Activated CD4-positive, CD25-positive, alpha-beta regulatory T cell treated with anti-CD3 and anti-CD28 coated beads, Interleukin-2, amount 50 U/mL, for 72 hours (primary cell): ENCODE results near the gene AFAP1.

ENCODE experiments used
- DNase-seq: peaks from one replicate; pipeline ENCODE4 v3.0.0; 2021

The AFAP1 gene

GRCh38 chr4:7968262-7968896, 28.7 kb upstream of the AFAP1 start:
- no peak for DNase-seq

DNA sequence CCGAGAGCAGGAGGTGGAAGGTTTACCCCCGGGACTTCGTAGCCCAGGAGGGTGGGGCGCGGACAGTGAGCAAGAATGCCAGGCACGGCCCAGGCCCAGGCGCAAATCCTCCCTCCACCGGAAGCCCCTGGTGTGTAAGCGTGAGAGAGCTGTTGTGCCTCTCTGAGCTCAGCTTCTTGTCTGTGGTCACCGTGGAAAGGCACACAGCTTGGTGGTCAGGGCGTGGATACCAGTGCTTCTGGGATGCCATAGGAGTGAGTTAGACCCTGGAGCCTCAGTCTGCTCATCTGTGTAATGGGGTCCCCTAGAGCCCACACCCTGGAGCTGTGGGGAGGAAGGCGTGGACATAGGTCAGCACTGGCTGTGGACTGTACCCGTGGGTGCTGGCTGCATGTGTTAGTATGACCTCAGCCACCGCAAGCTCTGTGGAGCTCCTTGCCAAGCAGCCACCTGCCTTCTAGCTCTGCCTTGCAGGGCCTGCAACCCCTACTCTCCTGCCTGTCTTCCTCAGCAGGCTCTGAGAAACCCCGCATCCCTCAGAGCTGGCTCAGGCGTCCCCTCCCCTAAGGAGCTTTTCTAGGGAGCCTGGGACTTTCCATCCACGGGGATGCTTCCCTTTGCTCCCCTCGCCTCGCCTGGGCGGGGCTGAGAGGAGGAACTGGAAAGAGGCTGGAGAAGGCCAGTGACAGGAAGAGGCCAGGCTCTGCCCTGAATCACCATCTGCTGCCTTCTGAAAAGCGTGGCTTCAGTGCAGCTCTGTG, 28.0 kb upstream of the AFAP1 start:
- DNase-seq = no peak

- DNase-seq = no peak
These were observed 27.4 kb upstream of the AFAP1 start for GRCh38 chr4:7967063-7967440.

DNA sequence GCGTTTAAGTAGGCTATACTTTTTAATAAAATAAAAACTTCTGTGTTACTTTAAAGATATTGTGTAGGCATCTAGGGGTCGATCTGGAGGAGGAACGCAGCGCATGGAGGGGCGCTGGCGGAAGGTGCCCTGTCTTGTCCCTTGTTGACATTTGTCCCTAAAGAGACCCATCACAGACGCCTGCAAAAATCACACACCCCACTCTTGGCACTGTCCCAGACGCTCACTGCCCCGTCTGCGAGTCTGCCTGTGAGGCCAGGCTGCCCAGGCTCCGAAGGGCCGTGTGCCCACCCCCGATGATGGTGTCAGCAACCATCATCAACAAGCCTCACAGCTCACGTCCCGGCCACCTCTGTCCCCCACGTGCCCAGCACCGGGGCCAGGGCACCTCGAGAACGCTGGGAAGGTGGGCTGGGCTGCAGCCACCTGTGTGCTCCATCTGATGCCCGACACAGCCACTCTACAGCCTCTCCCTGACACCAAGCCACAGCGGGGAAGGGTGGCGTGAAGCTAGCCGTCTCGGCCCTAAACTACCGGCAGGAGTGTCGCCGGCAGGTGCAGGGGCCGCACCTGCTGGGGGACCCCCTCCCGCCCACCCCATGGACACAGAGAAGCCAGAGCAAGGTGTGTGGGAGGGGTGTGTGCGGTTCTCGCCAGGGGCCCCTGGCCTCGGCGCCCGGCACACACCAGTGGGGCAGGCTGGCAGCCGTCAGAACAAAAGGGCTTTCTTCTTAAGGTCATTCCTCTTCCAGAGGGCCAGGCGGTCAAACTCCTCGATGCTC, 26.8 kb upstream of the AFAP1 start:
- no peak for DNase-seq

- DNase-seq = no peak
These were observed 25.4 kb upstream of the AFAP1 start for GRCh38 chr4:7964890-7965662.

DNA sequence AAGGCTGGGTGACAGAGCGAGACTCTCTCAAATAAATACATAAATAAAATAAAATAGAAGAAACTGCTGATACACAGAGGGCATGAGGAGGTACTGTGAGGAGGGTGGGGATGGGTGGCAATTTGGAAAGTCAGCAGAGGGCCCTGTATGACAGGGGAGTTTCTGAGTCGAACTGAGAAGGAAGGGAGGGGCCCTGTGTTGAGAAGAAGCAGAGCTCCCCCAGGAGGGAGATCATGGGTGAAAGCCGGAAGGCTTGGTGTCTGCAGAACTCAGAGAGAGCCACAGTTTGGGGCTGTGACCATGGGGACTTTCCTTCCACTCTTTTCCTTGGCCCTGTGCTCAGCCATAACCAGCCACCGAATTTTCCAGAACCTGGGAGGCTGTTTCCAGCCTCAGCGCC, 24.8 kb upstream of the AFAP1 start:
- no peak for DNase-seq

DNA sequence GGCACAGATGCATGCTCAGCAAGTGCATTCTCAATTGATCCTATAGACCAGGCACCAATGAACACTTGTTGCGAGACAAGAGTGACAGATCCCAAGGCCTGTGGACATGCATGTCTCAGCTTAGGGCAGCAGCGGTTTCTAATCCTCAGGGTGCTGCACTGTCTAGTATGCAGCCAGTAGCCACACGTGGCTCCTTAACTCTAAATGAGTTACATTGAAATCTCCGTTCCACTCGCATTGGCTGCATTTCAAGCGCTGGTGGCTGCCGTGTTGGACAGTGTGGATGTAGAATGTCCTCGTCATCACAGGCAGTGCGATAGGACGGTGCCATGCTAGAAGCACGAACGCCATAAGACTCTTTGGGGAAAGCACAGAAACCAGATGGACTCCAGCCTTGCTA, 24.0 kb upstream of the AFAP1 start:
- no peak for DNase-seq

GRCh38 chr4:7962609-7963508, 23.2 kb upstream of the AFAP1 start:
- no peak for DNase-seq

- no peak for DNase-seq
These were observed 21.4 kb upstream of the AFAP1 start for GRCh38 chr4:7960790-7961655.

DNA sequence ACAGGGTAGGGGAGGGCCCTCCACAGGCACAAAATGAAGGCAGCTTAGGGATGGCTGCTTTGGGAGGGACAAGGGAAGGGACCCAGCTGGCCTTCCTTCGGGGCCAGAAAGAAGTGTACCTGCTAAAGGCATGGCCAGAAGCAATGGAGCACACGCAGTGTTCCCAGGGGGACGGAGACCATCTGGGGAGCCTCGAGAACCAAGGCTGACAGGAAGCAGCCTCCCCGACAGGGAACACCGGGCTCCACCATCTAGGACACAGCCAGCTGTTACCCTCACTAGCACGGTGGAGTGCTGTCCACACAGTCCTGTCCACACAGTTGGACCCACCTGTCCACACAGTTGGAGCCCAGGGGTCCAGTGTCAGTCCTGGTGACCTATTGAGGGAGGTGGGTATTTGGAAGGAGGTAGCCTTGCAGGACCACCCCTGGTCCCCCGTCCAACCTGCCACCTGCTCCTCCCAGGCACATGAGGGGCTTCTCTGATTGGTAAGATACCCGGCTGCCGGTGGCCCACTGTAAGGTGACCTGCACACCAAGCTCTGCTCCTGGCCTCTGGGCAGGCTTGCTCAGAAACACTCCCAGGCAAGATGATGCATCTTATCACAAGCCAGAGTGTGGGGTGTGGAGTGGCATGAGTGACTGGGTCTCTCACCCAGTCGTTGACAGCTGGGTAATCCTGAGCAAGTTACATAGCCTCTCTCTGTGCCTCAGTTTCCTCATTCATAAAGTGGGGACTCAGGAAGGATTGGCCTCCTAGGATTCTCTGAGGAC, 20.5 kb upstream of the AFAP1 start:
- no peak for DNase-seq

DNA sequence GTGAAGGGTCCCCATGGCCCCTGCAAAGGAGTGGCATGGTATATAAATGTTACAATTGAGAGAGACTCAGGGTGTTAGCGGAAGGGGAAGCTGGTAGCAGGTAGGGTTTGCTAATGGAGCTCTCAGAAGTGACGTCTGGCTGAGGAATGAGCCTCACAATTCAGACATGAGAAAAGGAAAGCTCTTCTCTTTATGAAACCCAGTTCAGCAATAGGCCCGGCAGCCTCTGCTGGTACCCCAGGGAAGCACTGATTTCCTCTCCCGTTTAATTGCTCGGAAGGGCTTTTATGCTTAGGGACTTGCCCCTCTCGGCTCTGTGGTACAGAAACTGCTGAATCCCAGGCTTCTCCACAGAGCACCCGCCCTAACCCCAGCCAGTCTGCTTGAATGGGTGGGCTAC, 19.4 kb upstream of the AFAP1 start:
- DNase-seq = no peak

- no peak for DNase-seq
These were observed 17.4 kb upstream of the AFAP1 start for GRCh38 chr4:7956934-7957656.

GRCh38 chr4:7956270-7956808, 16.7 kb upstream of the AFAP1 start:
- no peak for DNase-seq

DNA sequence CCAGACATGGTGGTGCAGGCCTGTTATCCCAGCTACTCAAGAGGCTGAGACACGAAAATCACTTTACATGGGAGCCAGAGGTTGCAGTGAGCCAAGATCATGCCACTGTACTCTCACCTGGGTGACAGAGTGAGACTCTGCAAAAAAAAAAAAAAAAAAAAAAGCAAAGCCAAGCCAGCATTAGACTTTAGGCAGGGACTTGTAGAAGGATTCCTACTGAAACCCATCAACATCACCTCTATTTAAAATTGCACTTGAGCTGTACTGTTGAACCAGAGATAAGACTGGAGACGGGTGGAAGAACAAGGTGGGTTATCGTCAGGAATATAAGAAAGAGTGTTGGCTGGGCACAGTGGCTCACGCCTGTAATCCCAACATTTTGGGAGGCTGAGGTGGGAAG, 15.7 kb upstream of the AFAP1 start:
- DNase-seq = no peak

DNA sequence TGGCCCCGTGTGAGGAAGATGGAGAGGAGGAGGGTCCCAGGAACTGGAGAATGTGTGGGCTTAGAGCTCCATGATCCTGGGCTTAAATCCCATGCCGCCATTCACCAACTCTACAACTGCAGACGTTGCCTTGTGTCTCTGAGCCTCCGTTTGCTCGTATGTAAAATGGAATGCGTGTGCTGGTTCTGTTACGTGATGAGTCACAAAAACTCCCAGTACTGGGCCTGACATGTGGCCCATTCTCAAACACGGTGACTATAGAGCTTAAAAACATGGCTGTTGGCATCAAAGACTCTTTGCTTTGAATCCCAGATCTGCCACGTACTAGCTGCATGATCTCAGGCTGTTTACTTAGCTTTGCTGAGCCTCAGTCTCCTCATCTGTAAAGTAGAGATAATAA, 13.0 kb upstream of the AFAP1 start:
- DNase-seq = no peak

DNA sequence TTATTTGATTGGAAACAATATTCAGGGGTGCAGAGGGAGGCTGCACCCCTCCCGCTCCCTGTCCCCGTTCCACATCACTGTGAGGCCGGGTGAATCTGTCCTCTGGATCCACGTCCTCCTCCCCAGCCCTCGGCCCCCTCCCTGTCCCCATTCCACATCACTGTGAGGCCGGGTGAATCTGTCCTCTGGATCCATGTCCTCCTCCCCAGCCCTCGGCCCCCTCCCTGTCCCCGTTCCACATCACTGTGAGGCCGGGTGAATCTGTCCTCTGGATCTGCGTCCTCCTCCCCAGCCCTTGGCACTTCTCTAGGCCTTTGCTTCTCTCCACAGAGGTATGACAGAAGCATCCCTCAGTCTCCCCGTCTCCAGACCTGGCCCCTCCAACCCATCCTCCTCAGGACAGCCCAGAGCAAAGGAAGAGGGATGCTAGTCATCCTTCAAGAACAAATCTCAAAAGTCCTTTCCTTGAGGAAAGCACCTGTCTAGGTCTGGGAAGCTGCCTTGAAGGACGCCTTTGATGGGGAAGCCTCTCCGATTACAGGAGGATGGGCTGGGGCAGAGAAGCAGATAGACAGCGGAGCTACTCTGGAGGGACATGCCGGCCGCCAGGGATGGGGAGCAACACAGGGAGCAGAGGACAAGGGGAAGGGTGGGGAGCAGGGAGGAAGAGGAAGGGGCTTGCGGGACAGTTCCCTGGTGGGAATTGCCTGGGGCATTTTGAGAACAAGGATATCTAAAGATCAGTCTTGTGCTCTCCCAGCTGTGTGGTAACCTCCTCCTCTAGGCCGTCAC, 10.8 kb upstream of the AFAP1 start:
- no peak for DNase-seq

GRCh38 chr4:7949759-7950158, 10.1 kb upstream of the AFAP1 start:
- no peak for DNase-seq

DNA sequence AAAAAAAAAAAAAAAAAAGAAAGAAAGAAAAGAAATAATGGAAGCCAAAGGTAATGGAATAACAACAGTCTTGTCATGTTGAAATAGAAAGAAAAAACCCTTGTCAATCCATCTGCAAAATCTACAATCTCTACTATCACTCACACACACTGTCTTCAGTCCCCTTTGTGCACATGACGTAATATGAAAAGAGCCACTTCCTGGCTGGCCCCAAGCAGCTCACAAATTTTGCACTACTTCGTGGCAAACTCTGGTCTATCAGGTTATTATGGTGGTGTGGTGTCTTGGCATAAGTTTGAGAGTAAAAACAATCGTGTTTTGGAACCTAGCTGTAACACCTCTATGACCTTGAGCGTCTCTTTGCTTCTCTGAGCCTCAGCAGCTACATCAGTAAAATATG, 8.3 kb upstream of the AFAP1 start:
- DNase-seq = no peak
